ENCODE data around the gene LRRIQ3. TPM values are rescaled to one million over a fixed set of nuclear protein-coding genes. Genes with fewer than 3 reads are reported as not detected.

The LRRIQ3 gene
- total and polyA plus RNA-seq, 2 of the 4 experiments (the other 2 are of a cell fraction) = 1.2 to 1.8 TPM

DNA sequence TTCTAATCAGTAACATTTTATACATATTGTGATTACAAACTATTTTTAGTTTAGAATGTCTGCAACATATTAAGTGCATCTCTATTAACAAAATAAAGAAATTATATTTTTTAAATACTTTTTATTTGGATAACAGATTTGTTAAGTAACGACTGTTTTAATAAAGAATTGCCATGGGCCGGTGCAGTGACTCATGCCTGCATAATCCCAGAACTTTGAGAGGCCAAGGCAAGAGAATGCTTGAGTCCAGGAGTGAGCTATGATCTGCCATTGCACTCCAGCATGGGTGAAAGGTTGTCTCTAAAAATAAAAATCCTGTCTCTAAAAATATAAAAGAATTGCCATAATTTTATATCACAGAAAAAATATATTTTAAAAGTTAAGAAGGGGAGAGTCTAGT lies 4.1 kb downstream of the LRRIQ3 start:
- H2AK5ac ChIP-seq (ENCODE audit: low read depth, low read length) = no peak overlapping the region
- no peak overlapping the region for H2BK20ac ChIP-seq (ENCODE audit: low read depth, low read length)
- no peak overlapping the region for H3K4ac ChIP-seq (ENCODE audit: low read depth, low read length)
- peak; percentile 79 for DNase-seq
- no peaks in the 10 kb centered on the region for H4K20me1 ChIP-seq (ENCODE audit: insufficient read depth, low read length)
- no TSS peak for BruUV-seq (replicated peaks)
- H3K18ac ChIP-seq (ENCODE audit: low read depth, low read length) = no peak overlapping the region
- H4K91ac ChIP-seq (ENCODE audit: insufficient read depth, low read depth, low read length) = no peak overlapping the region
- no peaks in the 10 kb centered on the region for H3K27me3 ChIP-seq (ENCODE audit: control insufficient read depth, insufficient read depth, low read length)
- H2AK9ac ChIP-seq (replicated peaks; ENCODE audit: low read depth, low read length, poor library complexity) = no peak overlapping the region
- H2AFZ ChIP-seq (replicated peaks; ENCODE audit: low read length, poor library complexity) = no peak overlapping the region
- TF ChIP-seq MAFK (IDR thresholded peaks at IDR 0.05; ENCODE audit: low read depth, low read length) (no peak), POLR2A (IDR thresholded peaks at IDR 0.05; ENCODE audit: low read depth, low read length) (no peak), FOS (IDR thresholded peaks at IDR 0.05; ENCODE audit: low read depth, low read length) (peak; percentile 60; the same call in 1 of the 2 replicates), NFE2L2 (IDR thresholded peaks at IDR 0.05; ENCODE audit: low read depth, low read length) (no peak)
- no peaks in the 10 kb centered on the region for H3K9me3 ChIP-seq (ENCODE audit: control insufficient read depth, insufficient read depth, low read length)
- no CpG with 5 or more reads among the region's 2 CpGs for WGBS, 2 experiments (ENCODE audit: extremely low coverage in 2 of 2, insufficient read length in 1 of 2)
- H3K56ac ChIP-seq (ENCODE audit: extremely low read depth, insufficient read depth, low read length) = no peak overlapping the region
- H3K4me3 ChIP-seq (ENCODE audit: insufficient read depth, low read depth, low read length) = no peak overlapping the region
- H2BK15ac ChIP-seq (ENCODE audit: low read depth, low read length) = no peak overlapping the region
- H2BK5ac ChIP-seq (ENCODE audit: low read depth, low read length, poor library complexity, severe bottlenecking) = peak overlapping the region; percentile 31
- H4K5ac ChIP-seq (ENCODE audit: low read depth, low read length) = no peak overlapping the region
- no peak overlapping the region for H3K9ac ChIP-seq (ENCODE audit: low read depth, low read length)
- ATAC-seq (ENCODE audit: low read depth) = peak; percentile 49
- no peak overlapping the region for H3K4me2 ChIP-seq (ENCODE audit: low read depth, low read length)
- H3K23ac ChIP-seq (ENCODE audit: low read depth, low read length) = no peak overlapping the region
- H3K36me3 ChIP-seq (ENCODE audit: control insufficient read depth, insufficient read depth, low read length) = no peaks in the 10 kb centered on the region
- H3K27ac ChIP-seq (ENCODE audit: insufficient read depth, low read length) = no peak overlapping the region
- H3K79me1 ChIP-seq (ENCODE audit: low read depth in 1 of 2, low read length in 2 of 2) = peaks cover 0 to 2% of the 10 kb centered on the region in 2 experiments; a peak in 1 of 4 replicates
- intact Hi-C loops (cut with micrococcal nuclease) = no loop called here
- no peaks in the 10 kb centered on the region for H3K4me1 ChIP-seq (ENCODE audit: control insufficient read depth, insufficient read depth, low read length)
- H3K14ac ChIP-seq (replicated peaks; ENCODE audit: low read depth, low read length) = no peak overlapping the region
- H2BK120ac ChIP-seq (ENCODE audit: low read depth, low read length) = no peak overlapping the region
- H4K8ac ChIP-seq (ENCODE audit: low read depth in 2 of 2, low read length in 2 of 2) = no peak overlapping the region
- in situ Hi-C loops (cut with MboI; ENCODE audit: low sequenced_read_pairs) = loop anchor here (25.0 kb wide), 1 partner anchor 543 kb away; the partner anchor contains the start of genes CRYZ and TYW3
- POLR2A ChIA-PET (ENCODE audit: unreplicated experiment) = no interaction called here
- H3K9me1 ChIP-seq (ENCODE audit: insufficient read depth, low read length) = no peaks in the 10 kb centered on the region; the same call in 1 of the 2 replicates
- CTCF ChIA-PET = no interaction called here
- dilution Hi-C loops (cut with HindIII; ENCODE audit: low sequenced_read_pairs, unreplicated experiment) = no loop called here
